HCT116 (cell line): ENCODE results near the gene PCDH9.

Experiments
- ATF3 ChIP-seq: IDR thresholded peaks from 2 replicates; pipeline ENCODE4 v1.6.1; 2012
- CTCF ChIP-seq, 3 experiments: fragments of 200-600 bp in 1 of 3; sonication (generic) in 1 of 3; IDR thresholded peaks in 2 of 3; conservative IDR thresholded peaks in 1 of 3; 2 replicates each; pipeline ENCODE4 v1.5.1; 2012 to 2017; ENCODE audit warnings: low read depth in 2 of 3, low read length in 2 of 3, antibody characterized with exemption in 1 of 3, borderline replicate concordance in 1 of 3, control low read depth in 1 of 3, mild to moderate bottlenecking in 1 of 3, mixed read lengths in 1 of 3, mixed run types in 1 of 3, moderate library complexity in 1 of 3; ENCODE audit not compliant: insufficient read depth in 1 of 3
- EZH2 ChIP-seq: fragments of 200-600 bp; sonication (generic); IDR thresholded peaks from 2 replicates; pipeline ENCODE4 v1.6.1; 2017; ENCODE audit warnings: antibody characterized with exemption, mixed run types
- EZH2phosphoT487 ChIP-seq: fragments of 200-600 bp; IDR thresholded peaks from 2 replicates; pipeline ENCODE4 v1.6.1; 2018; ENCODE audit warnings: antibody characterized with exemption, borderline replicate concordance
- POLR2A ChIP-seq: IDR thresholded peaks from 2 replicates; pipeline ENCODE4 v1.7.0; 2011; ENCODE audit warnings: borderline replicate concordance; ENCODE audit not compliant: insufficient read depth, insufficient read length; ENCODE audit errors: extremely low read depth
- POLR2AphosphoS5 ChIP-seq: IDR thresholded peaks from 2 replicates; pipeline ENCODE4 v1.6.1; 2011; ENCODE audit warnings: mild to moderate bottlenecking, low read depth, low read length, moderate library complexity
- REST ChIP-seq: IDR thresholded peaks from 2 replicates; pipeline ENCODE4 v1.6.1; 2012; ENCODE audit warnings: low read depth
- SP1 ChIP-seq: IDR thresholded peaks from 2 replicates; pipeline ENCODE4 v1.6.1; 2012; ENCODE audit warnings: low read depth
- ZFX ChIP-seq: fragments of 450-650 bp; IDR thresholded peaks from 2 replicates; pipeline ENCODE4 v1.6.1; 2017

- TF ChIP-seq ZFX (no peak), EZH2phosphoT487 (no peak), POLR2AphosphoS5 (no peak), CTCF (IDR thresholded peaks at IDR 0.05 in 2 of 3, conservative IDR thresholded peaks at IDR 0.05 in 1 of 3; ENCODE audit: borderline replicate concordance in 1 of 3, insufficient read depth in 1 of 3, low read depth in 2 of 3, low read length in 2 of 3) (no peak), EZH2 (no peak), SP1 (no peak), POLR2A (no peak), REST (no peak), ATF3 (no peak)
Observed at GRCh38 chr13:66585669-66586203, 644.4 kb downstream of the PCDH9 start.
